GM13977 (cell line): ENCODE measurements around the gene ZCCHC8.
"Not testable (repeated sequence)": the region's sequence is repeated elsewhere in the genome, so short reads cannot be mapped to it uniquely, and the experiment has no call there.

Source experiments
- DNase-seq: peaks from one replicate; pipeline ENCODE4 v3.0.0; 2012; ENCODE audit warnings: low spot score
- CTCF ChIP-seq: IDR thresholded peaks from 2 replicates; pipeline ENCODE4 v1.5.1; 2012; ENCODE audit warnings: mild to moderate bottlenecking, control low read depth; ENCODE audit not compliant: insufficient read depth; ENCODE audit errors: extremely low read depth, missing control alignments
- in situ Hi-C: fragments of 300-500 bp; cut with MboI; formaldehyde crosslinking; loops from one replicate; pipeline ENCODE4 v1.12.0; 2022; ENCODE audit warnings: low sequenced_read_pairs, low pct_unique_long_range_greater_than_20kb, mixed read lengths, inconsistent platforms; ENCODE audit not compliant: unreplicated experiment

ZCCHC8 gene

GRCh38 chr12:122515275-122515674, 14.5 kb upstream of the ZCCHC8 start:
- no peak for TF ChIP-seq CTCF
- no peak for DNase-seq
- in situ Hi-C loops: no loop called here

- no peak for DNase-seq
- in situ Hi-C loops: no loop called here
- no peak for TF ChIP-seq CTCF
Measured at GRCh38 chr12:122513660-122514059, 12.9 kb upstream of the ZCCHC8 start.

- in situ Hi-C loops, DNase-seq: not testable (repeated sequence)
Measured at GRCh38 chr12:122513028-122513427, 12.3 kb upstream of the ZCCHC8 start.

- in situ Hi-C loops: no loop called here
- TF ChIP-seq CTCF: no peak
- no peak for DNase-seq
Measured at GRCh38 chr12:122508163-122508562, 7.4 kb upstream of the ZCCHC8 start.

GRCh38 chr12:122506393-122506938, 5.7 kb upstream of the ZCCHC8 start:
- no peak for TF ChIP-seq CTCF
- in situ Hi-C loops: no loop called here
- no peak for DNase-seq

GRCh38 chr12:122505419-122506051, 4.8 kb upstream of the ZCCHC8 start:
- in situ Hi-C loops: no loop called here
- TF ChIP-seq CTCF: no peak
- no peak for DNase-seq

GRCh38 chr12:122503783-122504590, 3.3 kb upstream of the ZCCHC8 start:
- in situ Hi-C loops: no loop called here
- TF ChIP-seq CTCF: no peak
- DNase-seq: no peak
